Spleen (tissue), 11 donors: Measurements from ENCODE around the gene EPB41. TPM values are rescaled to one million over a fixed set of nuclear protein-coding genes. Genes with fewer than 3 reads are reported as not detected.

Experiments
- DNase-seq: peaks from one replicate; pipeline ENCODE4 v3.0.0-alpha.2; 2020
- H3K27ac ChIP-seq, 8 donors: fragments of 200-600 bp; sonication (generic) in 7 of 8; 1 replicate in 4 of 8; 2 replicates in 4 of 8; pipeline versions ENCODE4 v1.5.0 to v1.8.0; 2016 to 2021; ENCODE audit warnings: inconsistent platforms in 4 of 8, mild to moderate bottlenecking in 4 of 8, moderate library complexity in 1 of 8
- H3K27me3 ChIP-seq, 7 donors: fragments of 200-600 bp; sonication (generic) in 6 of 7; replicated peaks in 1 of 7; 1 replicate in 4 of 7; 2 replicates in 3 of 7; pipeline versions ENCODE4 v1.5.0 to v1.8.0; 2016 to 2021; ENCODE audit warnings: inconsistent platforms in 3 of 7, mild to moderate bottlenecking in 1 of 7
- H3K36me3 ChIP-seq, 6 donors: fragments of 200-600 bp; sonication (generic) in 5 of 6; 1 replicate in 4 of 6; 2 replicates in 2 of 6; pipeline versions ENCODE4 v1.5.0 to v1.8.0; 2016 to 2021; ENCODE audit warnings: inconsistent platforms in 2 of 6
- H3K4me1 ChIP-seq, 6 donors: fragments of 200-600 bp; sonication (generic) in 5 of 6; 1 replicate in 3 of 6; 2 replicates in 3 of 6; pipeline versions ENCODE4 v1.5.0 to v1.8.0; 2016 to 2021; ENCODE audit warnings: inconsistent platforms in 3 of 6
- H3K4me3 ChIP-seq, 8 donors: fragments of 200-600 bp; sonication (generic) in 7 of 8; 1 replicate in 4 of 8; 2 replicates in 4 of 8; pipeline versions ENCODE4 v1.5.0 to v1.8.0; 2016 to 2021; ENCODE audit warnings: inconsistent platforms in 4 of 8, mild to moderate bottlenecking in 4 of 8, moderate library complexity in 2 of 8
- H3K9me3 ChIP-seq, 8 donors: fragments of 200-600 bp; sonication (generic) in 7 of 8; 1 replicate in 4 of 8; 2 replicates in 4 of 8; pipeline versions ENCODE4 v1.5.0 to v1.8.0; 2016 to 2021; ENCODE audit warnings: inconsistent platforms in 4 of 8
- POLR2A ChIP-seq, 3 donors: fragments of 450-650 bp; IDR thresholded peaks; one replicate each; pipeline ENCODE4 v1.5.1; 2017; ENCODE audit warnings: antibody characterized with exemption in 3 of 3, mild to moderate bottlenecking in 1 of 3
- POLR2AphosphoS5 ChIP-seq, 3 donors: sonication (generic); formaldehyde crosslinking; IDR thresholded peaks; one replicate each; pipeline ENCODE4 v1.5.1; 2017; ENCODE audit warnings: antibody characterized with exemption in 3 of 3
- WGBS, 5 donors: extraction: QIAGEN DNeasy Blood & Tissue Kit in 3 of 5; methylation state at CpG; one replicate each; pipeline versions ENCODE4 v1.1.5 to v1.1.7; 2013 to 2018; 5-methylcytosine and 5-hydroxymethylcytosine counted together
- intact Hi-C: fragments of 100-400 bp; cut with DNase I; formaldehyde crosslinking; loops from one replicate; pipeline ENCODE4 v1.15.0; 2023; ENCODE audit warnings: low total_unique reads
- polyA plus RNA-seq, 3 donors: library from polyadenylated mRNA; stranded (reverse); fragments of 200-250 nt; gene quantifications; one replicate each; pipeline ENCODE4 v1.2.1, GENCODE V29; 2013
- total RNA-seq, 7 donors: library from RNA; depleted of rRNA in 3 of 7; stranded (reverse); fragments of >200 nt in 3 of 7; fragmentation: NEBNext Ultra II Directional in 4 of 7; extraction: Animal tissue kit (Norgen Biotek cat#: 25700) in 4 of 7; gene quantifications; one replicate each; pipeline versions ENCODE4 v1.1.0 to v1.2.1, GENCODE V29; 2016 to 2021
- TF ChIP-seq, protein P1 (sequence below), 11 experiments: fragments of 200-600 bp in 7 of 11; fragments of 450-650 bp in 4 of 11; sonication (generic) in 4 of 11; IDR thresholded peaks in 8 of 11; conservative IDR thresholded peaks in 3 of 11; 1 replicate in 7 of 11; 2 replicates in 4 of 11; pipeline versions ENCODE4 v1.4.0 to v1.8.0; 2016 to 2021; ENCODE audit warnings: antibody characterized with exemption in 11 of 11, inconsistent platforms in 4 of 11, mild to moderate bottlenecking in 1 of 11
- donor health status: healthy with polysubstance abuse.
- donor health status: DM: no; HTN: no; CAD: no; lungs with moderate emphysema.
- donor health status: DM: no; HTN: no; CAD: no.
- donor health status: Bipolar disorder and iron deficiency.
- donor health status: healthy.
- donor health status: DM: no; HTN: no; CAD: no.
- donor health status: DM: yes; HTN: yes; CAD: no.

The EPB41 gene
- total and polyA plus RNA-seq, 10 donors, result 6.3 to 156 (median 58.8) TPM

DNA sequence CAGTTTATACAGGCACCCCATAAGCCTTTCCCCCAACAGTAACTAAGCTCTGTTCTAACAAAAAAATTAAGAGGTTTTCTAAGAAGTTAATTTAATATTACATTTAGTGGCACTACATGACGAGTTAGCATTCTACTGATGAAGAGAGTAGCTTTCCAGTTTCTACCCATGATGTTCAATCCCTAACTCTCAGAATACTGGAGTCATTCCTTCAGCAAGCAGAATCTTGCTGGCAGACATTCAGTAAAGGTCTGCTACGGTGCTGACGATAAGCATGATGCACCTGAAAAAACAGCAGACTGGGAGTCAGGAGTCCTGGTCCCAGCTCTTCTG is 242.9 kb downstream of the EPB41 start:
- intact Hi-C loops, result no loop called here
- H3K36me3 ChIP-seq, result peaks cover 3 to 99% (median 85%) of the 10 kb centered on the region in 6 donors
- H3K4me1 ChIP-seq, result peaks cover 0 to 46% (median 31%) of the 10 kb centered on the region in 6 donors
- no peaks in the 10 kb centered on the region for H3K27me3 ChIP-seq
- no peak for DNase-seq
- no peak overlapping the region for H3K4me3 ChIP-seq
- H3K27ac ChIP-seq, result peak overlapping the region in 3 of 8 donors; percentile 22 to 58 (median 57)
- no peaks in the 10 kb centered on the region for H3K9me3 ChIP-seq
- 90 to 95% (median 93%) methylated on average over 3 of the region's 3 CpGs for WGBS, 5 donors
- TF ChIP-seq POLR2AphosphoS5 (IDR thresholded peaks at IDR 0.05) (no peak), POLR2A (IDR thresholded peaks at IDR 0.05) (no peak)
- TF ChIP-seq, protein P1, sequence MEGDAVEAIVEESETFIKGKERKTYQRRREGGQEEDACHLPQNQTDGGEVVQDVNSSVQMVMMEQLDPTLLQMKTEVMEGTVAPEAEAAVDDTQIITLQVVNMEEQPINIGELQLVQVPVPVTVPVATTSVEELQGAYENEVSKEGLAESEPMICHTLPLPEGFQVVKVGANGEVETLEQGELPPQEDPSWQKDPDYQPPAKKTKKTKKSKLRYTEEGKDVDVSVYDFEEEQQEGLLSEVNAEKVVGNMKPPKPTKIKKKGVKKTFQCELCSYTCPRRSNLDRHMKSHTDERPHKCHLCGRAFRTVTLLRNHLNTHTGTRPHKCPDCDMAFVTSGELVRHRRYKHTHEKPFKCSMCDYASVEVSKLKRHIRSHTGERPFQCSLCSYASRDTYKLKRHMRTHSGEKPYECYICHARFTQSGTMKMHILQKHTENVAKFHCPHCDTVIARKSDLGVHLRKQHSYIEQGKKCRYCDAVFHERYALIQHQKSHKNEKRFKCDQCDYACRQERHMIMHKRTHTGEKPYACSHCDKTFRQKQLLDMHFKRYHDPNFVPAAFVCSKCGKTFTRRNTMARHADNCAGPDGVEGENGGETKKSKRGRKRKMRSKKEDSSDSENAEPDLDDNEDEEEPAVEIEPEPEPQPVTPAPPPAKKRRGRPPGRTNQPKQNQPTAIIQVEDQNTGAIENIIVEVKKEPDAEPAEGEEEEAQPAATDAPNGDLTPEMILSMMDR (IDR thresholded peaks at IDR 0.05 in 8 of 11, conservative IDR thresholded peaks at IDR 0.05 in 3 of 11), result no peak

DNA sequence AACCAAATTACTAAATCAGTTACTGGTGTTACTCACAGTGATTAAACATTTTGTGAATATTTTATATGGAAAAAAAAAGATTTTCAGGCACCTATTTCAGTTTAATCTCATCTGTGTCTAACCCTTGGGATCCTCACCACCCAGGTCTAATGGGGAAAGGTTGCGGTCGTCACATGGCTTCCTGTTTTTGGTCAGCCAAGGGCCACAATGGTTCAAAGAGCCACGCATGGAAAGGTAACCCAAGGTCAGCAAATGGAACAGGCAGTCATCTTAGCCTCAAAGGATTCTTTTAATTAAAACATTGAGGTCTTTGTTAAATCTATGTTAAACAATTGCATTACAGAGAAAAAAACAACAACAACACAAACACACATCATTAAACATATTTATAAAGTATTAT is 245.4 kb downstream of the EPB41 start:
- intact Hi-C loops, result no loop called here
- WGBS, 5 donors, result 49 to 69% (median 60%) methylated on average over 3 of the region's 3 CpGs

DNA sequence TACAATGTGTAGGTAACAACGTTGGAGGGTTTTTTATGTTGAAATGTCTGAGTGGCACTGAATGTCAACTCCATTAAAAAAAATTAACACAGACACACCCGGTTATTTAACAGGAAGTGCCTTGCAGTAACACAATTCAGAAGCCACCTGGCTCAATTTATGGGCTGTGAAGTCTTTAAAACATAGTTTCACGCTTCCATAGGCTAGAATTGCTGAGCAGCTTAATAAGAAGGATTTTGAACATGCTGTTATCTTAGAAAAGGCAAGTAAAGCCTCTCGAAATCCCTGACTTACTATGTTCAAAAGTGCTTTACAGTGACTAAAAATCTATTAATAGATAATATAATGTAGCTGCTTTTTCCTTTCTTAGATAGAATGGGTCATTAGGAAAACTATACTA is 247.7 kb downstream of the EPB41 start:
- intact Hi-C loops, result no loop called here
- DNase-seq, result no peak
- Histone ChIP-seq H3K27ac (peak overlapping the region in 1 of 8 donors; percentile 2), H3K27me3 (no peaks in the 10 kb centered on the region), H3K4me1 (peaks cover 0 to 77% (median 46%) of the 10 kb centered on the region in 6 donors), H3K9me3 (no peaks in the 10 kb centered on the region), H3K4me3 (no peak overlapping the region), H3K36me3 (peaks cover 3 to 99% (median 64%) of the 10 kb centered on the region in 6 donors)
- WGBS, 5 donors, result 51 to 63% (median 58%) methylated on average over 4 of the region's 4 CpGs
- TF ChIP-seq, protein P1 (IDR thresholded peaks at IDR 0.05 in 8 of 11, conservative IDR thresholded peaks at IDR 0.05 in 3 of 11), result no peak
- no peak for TF ChIP-seq POLR2A (IDR thresholded peaks at IDR 0.05)
- no peak for TF ChIP-seq POLR2AphosphoS5 (IDR thresholded peaks at IDR 0.05)

More for the DNA sequence above, 245.4 kb downstream of the EPB41 start:
- DNase-seq, result no peak
- TF ChIP-seq POLR2A (IDR thresholded peaks at IDR 0.05) (no peak), POLR2AphosphoS5 (IDR thresholded peaks at IDR 0.05) (no peak)
- TF ChIP-seq, protein P1 (IDR thresholded peaks at IDR 0.05 in 8 of 11, conservative IDR thresholded peaks at IDR 0.05 in 3 of 11), result no peak
- H3K27me3 ChIP-seq, result no peaks in the 10 kb centered on the region
- no peak overlapping the region for H3K27ac ChIP-seq
- H3K9me3 ChIP-seq, result no peaks in the 10 kb centered on the region
- peaks cover 0 to 70% (median 47%) of the 10 kb centered on the region in 6 donors for H3K4me1 ChIP-seq
- no peak overlapping the region for H3K4me3 ChIP-seq
- H3K36me3 ChIP-seq, result peaks cover 3 to 99% (median 65%) of the 10 kb centered on the region in 6 donors

DNA sequence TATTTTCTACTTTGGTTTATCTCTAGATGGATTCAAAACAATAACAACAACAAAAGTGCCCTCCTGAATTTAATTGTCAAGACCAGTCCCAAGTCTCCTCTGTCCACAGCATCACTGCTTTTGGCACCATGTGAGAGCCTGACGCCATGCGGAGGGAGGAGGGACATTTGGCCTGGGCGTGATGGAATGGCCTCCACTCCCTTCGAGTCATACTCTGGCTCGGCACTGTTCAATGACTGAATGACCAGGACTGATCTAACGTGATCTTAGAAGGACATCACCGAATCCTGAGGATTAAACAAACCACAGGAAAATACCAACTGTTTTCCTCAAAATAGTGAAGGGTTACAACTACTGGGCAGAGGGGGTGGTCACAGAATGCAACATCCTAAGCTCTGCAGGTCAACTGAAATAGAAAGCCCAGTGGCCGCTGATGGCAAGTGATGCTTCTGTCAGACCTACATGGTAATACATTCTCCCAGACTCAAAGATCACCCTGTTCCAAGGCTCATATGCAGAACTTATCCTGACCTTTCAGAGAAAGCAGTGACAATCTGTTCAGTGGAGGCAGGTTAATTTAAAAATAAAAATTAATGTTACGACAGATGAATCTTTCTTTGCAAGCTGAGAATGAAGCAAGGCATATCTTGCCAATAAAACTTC is 248.2 kb downstream of the EPB41 start:
- 81 to 90% (median 88%) methylated on average over 9 of the region's 9 CpGs for WGBS, 5 donors
- Histone ChIP-seq H3K27ac (peak overlapping the region in 2 of 8 donors; percentile 2 to 4), H3K4me3 (no peak overlapping the region), H3K27me3 (no peaks in the 10 kb centered on the region), H3K9me3 (no peaks in the 10 kb centered on the region), H3K4me1 (peaks cover 0 to 77% (median 46%) of the 10 kb centered on the region in 6 donors), H3K36me3 (peaks cover 0 to 99% (median 63%) of the 10 kb centered on the region in 6 donors)
- no peak for DNase-seq
- TF ChIP-seq POLR2AphosphoS5 (IDR thresholded peaks at IDR 0.05), result peak in 1 of 3 donors; percentile 28
- TF ChIP-seq POLR2A (IDR thresholded peaks at IDR 0.05), result no peak
- TF ChIP-seq, protein P1 (IDR thresholded peaks at IDR 0.05 in 8 of 11, conservative IDR thresholded peaks at IDR 0.05 in 3 of 11), result no peak
- intact Hi-C loops, result no loop called here
